ENCODE measurements around the gene PADI3. TPM values are rescaled to one million over a fixed set of nuclear protein-coding genes. Genes with fewer than 3 reads are reported as not detected.

PADI3 gene
- total RNA-seq, 4 donors from 2014 or later, result 2.4 to 11.2 (median 2.7) TPM; not detected in 1

DNA sequence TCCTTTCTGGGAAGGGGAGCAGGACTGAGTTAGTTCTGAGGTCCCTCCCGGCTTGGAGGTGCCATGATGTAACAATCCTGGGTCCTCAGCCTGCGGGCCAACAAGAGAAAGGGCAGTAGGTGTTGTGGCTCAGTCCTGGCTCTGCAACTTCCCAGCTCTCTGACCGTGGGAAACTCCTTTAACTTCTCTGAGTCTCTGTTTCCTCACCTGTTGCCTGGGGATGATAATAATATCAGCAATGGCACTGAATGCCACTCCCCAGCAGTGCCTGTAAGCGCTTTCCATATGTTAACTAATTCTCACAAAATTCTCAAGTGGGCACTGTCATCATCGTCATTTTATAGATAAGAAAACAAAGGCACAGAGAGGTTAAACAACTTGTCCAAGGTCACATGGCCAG is 2.3 kb downstream of the PADI3 start:
- Histone ChIP-seq H3K36me3 (no peaks in the 10 kb centered on the region), H3K4me3 (no peak overlapping the region), H3K27ac (no peak overlapping the region), H3K27me3 (peaks cover 13% of the 10 kb centered on the region), H3K9me3 (no peaks in the 10 kb centered on the region), H3K4me1 (peaks cover 12% of the 10 kb centered on the region)
- DNase-seq (ENCODE audit: low spot score in 2 of 2), result no peak
- no peak for TF ChIP-seq POLR2AphosphoS5 (IDR thresholded peaks at IDR 0.05)
- no peak for TF ChIP-seq POLR2A (IDR thresholded peaks at IDR 0.05)
- TF ChIP-seq, protein P1, sequence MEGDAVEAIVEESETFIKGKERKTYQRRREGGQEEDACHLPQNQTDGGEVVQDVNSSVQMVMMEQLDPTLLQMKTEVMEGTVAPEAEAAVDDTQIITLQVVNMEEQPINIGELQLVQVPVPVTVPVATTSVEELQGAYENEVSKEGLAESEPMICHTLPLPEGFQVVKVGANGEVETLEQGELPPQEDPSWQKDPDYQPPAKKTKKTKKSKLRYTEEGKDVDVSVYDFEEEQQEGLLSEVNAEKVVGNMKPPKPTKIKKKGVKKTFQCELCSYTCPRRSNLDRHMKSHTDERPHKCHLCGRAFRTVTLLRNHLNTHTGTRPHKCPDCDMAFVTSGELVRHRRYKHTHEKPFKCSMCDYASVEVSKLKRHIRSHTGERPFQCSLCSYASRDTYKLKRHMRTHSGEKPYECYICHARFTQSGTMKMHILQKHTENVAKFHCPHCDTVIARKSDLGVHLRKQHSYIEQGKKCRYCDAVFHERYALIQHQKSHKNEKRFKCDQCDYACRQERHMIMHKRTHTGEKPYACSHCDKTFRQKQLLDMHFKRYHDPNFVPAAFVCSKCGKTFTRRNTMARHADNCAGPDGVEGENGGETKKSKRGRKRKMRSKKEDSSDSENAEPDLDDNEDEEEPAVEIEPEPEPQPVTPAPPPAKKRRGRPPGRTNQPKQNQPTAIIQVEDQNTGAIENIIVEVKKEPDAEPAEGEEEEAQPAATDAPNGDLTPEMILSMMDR (IDR thresholded peaks at IDR 0.05), result no peak
- TF ChIP-seq EP300 (IDR thresholded peaks at IDR 0.05), result no peak
- 77% methylated on average over 5 of the region's 5 CpGs for WGBS

DNA sequence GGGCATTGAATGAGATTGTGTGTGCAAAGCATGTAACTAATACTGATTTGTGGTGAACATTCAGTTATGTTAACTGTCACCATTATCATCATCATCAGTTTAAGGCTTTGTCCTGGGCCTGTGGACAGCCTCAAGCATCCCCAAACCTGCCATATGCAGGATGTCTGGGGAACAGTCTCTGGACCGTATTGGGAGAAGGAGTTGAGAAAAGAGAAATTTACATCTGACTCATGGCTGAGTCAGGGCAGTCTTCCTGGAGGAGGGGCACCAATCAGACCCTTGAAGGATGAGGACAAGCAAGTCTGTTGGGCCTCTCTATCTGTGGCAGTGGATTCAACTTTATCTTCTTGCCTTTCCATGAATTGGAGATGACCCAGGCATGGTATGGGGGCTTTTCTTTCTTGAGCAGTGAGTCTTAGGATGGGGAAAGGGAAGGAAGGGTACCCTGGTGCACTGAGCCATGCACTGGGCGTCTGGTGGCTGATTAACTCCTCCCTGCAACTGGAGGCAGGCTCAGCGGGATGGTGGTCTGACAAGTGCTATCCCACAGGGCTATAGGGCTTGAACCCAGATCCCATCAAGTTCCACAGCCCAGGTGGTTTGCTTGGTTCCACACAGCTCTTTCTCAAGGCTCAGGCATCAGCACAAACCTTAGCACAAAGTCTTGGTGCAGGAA is 2.9 kb downstream of the PADI3 start:
- H3K9me3 ChIP-seq, result no peaks in the 10 kb centered on the region
- no peak for DNase-seq (ENCODE audit: low spot score in 2 of 2)
- peaks cover 12% of the 10 kb centered on the region for H3K4me1 ChIP-seq
- WGBS, result 65% methylated on average over 2 of the region's 3 CpGs
- no peak for TF ChIP-seq EP300 (IDR thresholded peaks at IDR 0.05)
- TF ChIP-seq, protein P1 (IDR thresholded peaks at IDR 0.05), result no peak
- no peak for TF ChIP-seq POLR2A (IDR thresholded peaks at IDR 0.05)
- no peak for TF ChIP-seq POLR2AphosphoS5 (IDR thresholded peaks at IDR 0.05)
- peaks cover 13% of the 10 kb centered on the region for H3K27me3 ChIP-seq
- no peak overlapping the region for H3K4me3 ChIP-seq
- H3K27ac ChIP-seq, result no peak overlapping the region
- H3K36me3 ChIP-seq, result no peaks in the 10 kb centered on the region

DNA sequence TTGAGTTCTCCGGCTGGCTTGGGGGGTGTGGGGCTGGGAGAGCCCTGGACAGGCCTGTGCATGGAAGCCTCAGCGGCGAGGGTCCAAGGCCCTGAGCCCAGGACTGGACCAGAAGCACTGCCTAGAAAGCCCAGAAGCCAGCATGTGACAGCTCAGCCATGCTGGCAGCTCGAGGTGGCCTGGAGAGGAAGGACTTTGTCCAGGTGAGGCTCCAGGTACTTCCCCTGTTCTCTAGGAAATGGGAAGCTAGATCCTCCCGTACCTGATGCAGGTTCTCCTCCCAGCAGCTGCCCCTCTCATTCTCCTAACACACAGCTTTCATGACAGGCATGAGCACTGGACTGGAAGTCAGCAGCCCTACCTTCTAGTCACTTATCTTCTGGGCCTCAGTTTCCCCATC is 6.4 kb downstream of the PADI3 start:
- Histone ChIP-seq H3K9me3 (no peaks in the 10 kb centered on the region), H3K4me3 (no peak overlapping the region), H3K27me3 (peaks cover 9% of the 10 kb centered on the region), H3K27ac (no peak overlapping the region), H3K4me1 (peaks cover 22% of the 10 kb centered on the region), H3K36me3 (no peaks in the 10 kb centered on the region)
- TF ChIP-seq, protein P1 (IDR thresholded peaks at IDR 0.05), result no peak
- no peak for TF ChIP-seq POLR2AphosphoS5 (IDR thresholded peaks at IDR 0.05)
- WGBS, result 81% methylated on average over 5 of the region's 5 CpGs
- no peak for DNase-seq (ENCODE audit: low spot score in 2 of 2)

DNA sequence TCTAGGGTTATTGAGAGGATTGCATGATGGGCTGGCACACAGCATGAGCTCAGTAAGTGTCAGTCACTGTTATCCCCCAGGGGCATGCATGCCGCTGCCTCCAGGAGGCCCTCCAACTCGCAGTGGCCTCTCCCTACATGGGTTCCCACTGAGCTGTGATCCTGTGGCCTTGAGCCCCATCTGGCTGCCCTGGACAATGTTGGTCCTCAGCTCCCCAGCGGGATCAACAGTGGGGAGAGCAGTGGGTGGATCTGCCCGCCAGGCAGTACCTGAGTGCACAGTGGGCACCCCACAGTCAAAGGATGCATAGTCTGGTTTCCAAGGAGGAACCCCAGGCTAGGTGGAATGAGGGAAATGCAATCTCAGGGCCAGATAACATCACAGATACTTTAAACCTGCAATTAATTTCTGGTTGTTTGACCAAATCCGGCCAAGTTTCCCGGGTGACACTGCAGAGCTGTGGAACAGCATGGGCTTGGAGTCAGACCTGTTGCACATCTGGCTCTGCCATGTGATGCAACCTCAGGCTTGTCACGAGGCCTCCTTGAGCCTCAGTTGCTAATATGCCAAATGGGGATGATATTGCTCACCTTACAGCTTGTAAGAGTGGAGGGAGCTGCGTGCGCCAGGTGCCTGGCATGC is 9.3 kb downstream of the PADI3 start:
- no peak for DNase-seq (ENCODE audit: low spot score in 2 of 2)
- H3K4me3 ChIP-seq, result no peak overlapping the region
- WGBS, result 24% methylated on average over 3 of the region's 9 CpGs
- H3K36me3 ChIP-seq, result no peaks in the 10 kb centered on the region
- TF ChIP-seq POLR2A (IDR thresholded peaks at IDR 0.05) (no peak), POLR2AphosphoS5 (IDR thresholded peaks at IDR 0.05) (no peak), EP300 (IDR thresholded peaks at IDR 0.05) (no peak)
- TF ChIP-seq, protein P1 (IDR thresholded peaks at IDR 0.05), result no peak
- no peak overlapping the region for H3K27ac ChIP-seq
- peaks cover 12% of the 10 kb centered on the region for H3K4me1 ChIP-seq
- H3K9me3 ChIP-seq, result no peaks in the 10 kb centered on the region
- peaks cover 5% of the 10 kb centered on the region for H3K27me3 ChIP-seq

DNA sequence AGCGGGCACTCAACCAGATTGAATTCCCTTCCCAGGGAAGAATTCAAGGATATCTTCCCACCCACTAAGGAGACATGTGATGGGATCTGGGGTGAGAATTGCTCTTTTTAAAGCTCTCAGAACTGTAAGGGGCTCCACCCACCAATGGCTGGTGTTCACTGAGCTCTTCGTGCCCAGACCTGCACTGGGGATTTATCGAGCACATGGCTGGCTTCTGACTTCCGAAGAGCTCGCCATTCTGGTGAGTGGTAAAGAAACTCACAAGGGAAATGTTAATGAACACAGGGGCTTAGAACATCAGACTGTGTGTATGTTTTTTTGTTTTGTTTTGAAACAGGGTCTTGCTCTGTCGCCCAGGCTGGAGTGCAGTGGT is 9.8 kb downstream of the PADI3 start:
- no peak for DNase-seq (ENCODE audit: low spot score in 2 of 2)
- no peaks in the 10 kb centered on the region for H3K9me3 ChIP-seq
- H3K27me3 ChIP-seq, result peaks cover 5% of the 10 kb centered on the region
- H3K27ac ChIP-seq, result no peak overlapping the region
- peaks cover 12% of the 10 kb centered on the region for H3K4me1 ChIP-seq
- H3K36me3 ChIP-seq, result no peaks in the 10 kb centered on the region
- H3K4me3 ChIP-seq, result no peak overlapping the region
- 36% methylated on average over 6 of the region's 6 CpGs for WGBS
- TF ChIP-seq POLR2AphosphoS5 (IDR thresholded peaks at IDR 0.05) (no peak), EP300 (IDR thresholded peaks at IDR 0.05) (no peak)
